ENCODE results near the gene GCG. TPM values are rescaled to one million over a fixed set of nuclear protein-coding genes. Genes with fewer than 3 reads are reported as not detected.

GCG gene
- total and polyA plus RNA-seq, 12 donors, result 0.32 TPM; not detected in 11

DNA sequence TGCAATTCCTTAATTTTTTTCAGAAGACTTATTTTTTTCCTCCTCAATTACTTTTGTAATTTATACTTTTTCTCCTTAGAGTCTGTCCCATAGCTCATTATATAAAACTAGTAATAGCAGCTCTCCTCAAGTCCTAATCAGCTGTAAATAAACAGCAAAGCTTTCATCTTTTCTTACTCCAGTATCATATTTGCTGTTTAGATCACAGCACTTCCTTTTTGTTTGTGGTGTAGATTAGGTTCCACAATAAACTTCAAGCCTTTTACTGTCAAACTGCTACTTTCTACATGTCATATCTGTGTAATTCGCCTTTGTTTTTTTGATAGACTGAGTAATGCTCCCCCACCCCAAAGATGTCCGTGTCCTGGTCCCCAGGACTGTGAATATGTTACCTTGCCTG is 25.5 kb downstream of the GCG start:
- no peaks in the 10 kb centered on the region for H3K4me1 ChIP-seq
- 86 to 93% methylated on average over 2 of the region's 2 CpGs for WGBS, 2 donors
- H3K36me3 ChIP-seq, result no peaks in the 10 kb centered on the region
- no peak overlapping the region for H3K27ac ChIP-seq
- H3K4me3 ChIP-seq, result no peak overlapping the region
- TF ChIP-seq, protein P1, sequence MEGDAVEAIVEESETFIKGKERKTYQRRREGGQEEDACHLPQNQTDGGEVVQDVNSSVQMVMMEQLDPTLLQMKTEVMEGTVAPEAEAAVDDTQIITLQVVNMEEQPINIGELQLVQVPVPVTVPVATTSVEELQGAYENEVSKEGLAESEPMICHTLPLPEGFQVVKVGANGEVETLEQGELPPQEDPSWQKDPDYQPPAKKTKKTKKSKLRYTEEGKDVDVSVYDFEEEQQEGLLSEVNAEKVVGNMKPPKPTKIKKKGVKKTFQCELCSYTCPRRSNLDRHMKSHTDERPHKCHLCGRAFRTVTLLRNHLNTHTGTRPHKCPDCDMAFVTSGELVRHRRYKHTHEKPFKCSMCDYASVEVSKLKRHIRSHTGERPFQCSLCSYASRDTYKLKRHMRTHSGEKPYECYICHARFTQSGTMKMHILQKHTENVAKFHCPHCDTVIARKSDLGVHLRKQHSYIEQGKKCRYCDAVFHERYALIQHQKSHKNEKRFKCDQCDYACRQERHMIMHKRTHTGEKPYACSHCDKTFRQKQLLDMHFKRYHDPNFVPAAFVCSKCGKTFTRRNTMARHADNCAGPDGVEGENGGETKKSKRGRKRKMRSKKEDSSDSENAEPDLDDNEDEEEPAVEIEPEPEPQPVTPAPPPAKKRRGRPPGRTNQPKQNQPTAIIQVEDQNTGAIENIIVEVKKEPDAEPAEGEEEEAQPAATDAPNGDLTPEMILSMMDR (IDR thresholded peaks at IDR 0.05), result no peak
- no peak for DNase-seq
- intact Hi-C loops (cut with DNase I), result loop anchor here in 7 of 10 donors (10.0 kb wide), 2 partner anchors 542 to 702 kb away; no protein-coding TSS in a partner anchor
- ATAC-seq, result no peak
- H3K9me3 ChIP-seq, result peaks cover 0 to 12% (median 4%) of the 10 kb centered on the region in 11 donors
- no peaks in the 10 kb centered on the region for H3K27me3 ChIP-seq

DNA sequence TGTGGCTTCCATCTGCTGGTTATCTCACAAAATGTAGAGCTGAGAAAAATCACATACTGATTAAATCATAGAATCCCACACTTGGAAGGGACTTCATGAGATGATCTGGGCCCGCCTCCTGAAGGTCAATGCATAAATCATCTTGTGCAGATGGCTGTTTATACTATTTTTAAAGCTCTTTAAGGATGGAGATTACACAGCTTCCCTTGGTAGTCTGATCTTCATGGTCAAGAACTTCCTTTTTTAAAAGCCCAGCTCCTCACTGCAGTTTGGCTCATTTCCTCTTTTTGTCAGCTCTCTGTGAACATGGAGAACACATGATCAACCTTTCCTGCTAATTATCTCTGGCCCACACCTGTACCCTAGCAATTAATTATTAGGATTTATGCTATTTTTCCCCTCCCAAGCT is 25.9 kb downstream of the GCG start:
- WGBS, 2 donors, result 38 to 59% methylated on average over 1 of the region's 1 CpG
- H3K4me3 ChIP-seq, result no peak overlapping the region
- no peak overlapping the region for H3K27ac ChIP-seq
- DNase-seq, result no peak
- H3K36me3 ChIP-seq, result no peaks in the 10 kb centered on the region
- peaks cover 0 to 9% (median 4%) of the 10 kb centered on the region in 11 donors for H3K9me3 ChIP-seq
- H3K4me1 ChIP-seq, result no peaks in the 10 kb centered on the region
- TF ChIP-seq, protein P1 (IDR thresholded peaks at IDR 0.05), result no peak
- ATAC-seq, result peak in 1 of 8 donors; percentile 29
- H3K27me3 ChIP-seq, result no peaks in the 10 kb centered on the region
- intact Hi-C loops (cut with DNase I), result loop anchor here in 7 of 10 donors (10.0 kb wide), 2 partner anchors 541 to 701 kb away; no protein-coding TSS in a partner anchor

DNA sequence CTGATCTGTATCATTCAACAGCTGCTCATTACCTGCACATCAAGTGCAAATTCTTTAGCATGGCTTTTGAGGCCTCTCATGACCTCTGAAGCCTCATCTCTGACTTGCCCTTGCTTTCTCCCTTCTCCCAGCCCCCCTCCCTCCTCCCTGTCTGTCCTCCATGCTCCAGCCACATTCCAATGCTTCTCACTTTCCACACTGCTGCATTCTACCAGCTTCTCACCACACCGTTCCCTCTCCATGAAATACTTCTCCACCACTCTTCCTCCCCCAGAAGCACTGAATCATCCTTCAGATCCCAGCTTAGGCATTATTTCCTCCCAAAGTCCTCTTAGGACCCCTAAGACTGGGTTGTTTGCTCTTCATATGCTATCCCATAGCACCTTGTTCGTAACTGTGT is 26.9 kb downstream of the GCG start:
- H3K36me3 ChIP-seq, result no peaks in the 10 kb centered on the region
- peaks cover 0 to under 1% (median 0%) of the 10 kb centered on the region in 11 donors for H3K9me3 ChIP-seq
- H3K27ac ChIP-seq, result no peak overlapping the region
- no peaks in the 10 kb centered on the region for H3K4me1 ChIP-seq
- 74 to 90% methylated on average over 2 of the region's 2 CpGs for WGBS, 2 donors
- H3K27me3 ChIP-seq, result no peaks in the 10 kb centered on the region
- ATAC-seq (no peak), DNase-seq (no peak)
- TF ChIP-seq, protein P1 (IDR thresholded peaks at IDR 0.05), result no peak
- intact Hi-C loops (cut with DNase I), result loop anchor here in 8 of 10 donors (2.0 to 10.0 kb wide), 4 partner anchors 116 to 700 kb away; no protein-coding TSS in a partner anchor
- no peak overlapping the region for H3K4me3 ChIP-seq

DNA sequence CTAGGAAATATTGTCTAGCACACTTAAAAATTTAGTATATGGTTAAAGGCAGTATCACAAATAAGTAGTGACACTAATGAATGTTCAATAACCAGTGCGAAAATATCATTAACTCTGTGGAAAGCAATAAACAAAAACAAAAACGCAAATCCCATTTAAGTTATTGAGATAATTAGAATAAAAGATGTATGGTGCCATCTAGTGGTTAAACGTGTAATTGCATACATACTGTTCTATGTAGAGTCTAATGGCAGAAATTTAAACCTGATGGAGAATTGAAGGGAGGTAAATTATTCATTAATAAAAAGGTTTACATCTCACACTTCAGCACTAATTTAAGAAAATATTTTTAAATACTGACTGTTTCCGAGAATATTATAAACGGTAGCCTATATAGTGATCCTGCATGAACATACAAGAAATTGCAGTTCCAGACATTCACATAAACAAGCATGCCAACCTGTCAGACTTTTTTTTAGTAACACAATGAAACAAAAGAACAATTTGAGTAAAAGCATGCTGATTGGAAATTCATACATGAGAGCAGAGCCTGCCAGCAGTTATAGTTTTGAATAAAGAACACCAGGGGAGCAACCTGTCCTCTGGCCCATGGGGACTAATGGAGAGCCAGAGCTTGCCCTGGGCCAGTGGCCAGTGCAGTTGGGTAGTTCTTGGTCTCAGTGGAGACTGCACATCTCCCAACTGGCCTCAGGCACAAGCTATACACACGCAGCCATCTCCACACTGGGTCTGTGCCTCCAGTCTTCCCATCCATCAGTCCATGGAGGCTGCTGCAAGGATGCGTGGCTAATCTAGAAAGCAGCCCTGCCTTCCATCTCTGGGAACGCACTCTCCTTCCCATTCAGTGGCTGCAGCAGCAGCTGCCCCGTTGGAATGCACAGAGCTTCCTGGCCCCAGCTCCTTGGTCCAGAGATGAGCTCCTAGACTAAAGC is 28.0 kb downstream of the GCG start:
- 28 to 30% methylated on average over 9 of the region's 9 CpGs for WGBS, 2 donors

More for the DNA sequence above, 28.0 kb downstream of the GCG start:
- no peaks in the 10 kb centered on the region for H3K27me3 ChIP-seq
- no peaks in the 10 kb centered on the region for H3K9me3 ChIP-seq
- H3K36me3 ChIP-seq, result no peaks in the 10 kb centered on the region
- H3K4me3 ChIP-seq, result no peak overlapping the region
- TF ChIP-seq, protein P1 (IDR thresholded peaks at IDR 0.05), result peak; percentile 73 to 90 (median 85)
- DNase-seq (no peak), ATAC-seq (peak in 2 of 8 donors; percentile 46 to 56)
- no peak overlapping the region for H3K27ac ChIP-seq
- intact Hi-C loops (cut with DNase I), result loop anchor here in 9 of 10 donors (1.0 to 10.0 kb wide), 8 partner anchors 52 to 699 kb away; partner anchors contain the start of gene DPP4 (in 2 of the 9)
- peaks cover 0 to 5% (median 0%) of the 10 kb centered on the region in 9 donors for H3K4me1 ChIP-seq
